Fibroblast of gingiva (primary cell): Measurements from ENCODE around the gene KDM4C.
A peak's percentile ranks its signal among the peaks of the same experiment; 100 is the strongest.

ENCODE experiments used
- DNase-seq: peaks from one replicate; pipeline ENCODE4 v3.0.0-alpha.2; 2011; ENCODE audit warnings: low read depth

KDM4C gene

GRCh38 chr9:7211657-7212056 lies 453.9 kb downstream of the KDM4C start:
- DNase-seq, result no peak

- DNase-seq, result no peak
Observed at GRCh38 chr9:7212101-7212500, 454.3 kb downstream of the KDM4C start.

GRCh38 chr9:7216004-7216841 lies 458.4 kb downstream of the KDM4C start:
- peak; percentile 60 for DNase-seq

GRCh38 chr9:7223981-7224380 lies 466.2 kb downstream of the KDM4C start:
- no peak for DNase-seq
